Smooth muscle cell (in vitro differentiated cells): ENCODE data around the gene IFT57. TPM values are rescaled to one million over a fixed set of nuclear protein-coding genes. Genes with fewer than 3 reads are reported as not detected.

Experiments
- DNase-seq: peaks from one replicate; lab custom pipeline; 2025; ENCODE audit not compliant: unreplicated experiment; lab: John Stamatoyannopoulos, UW
- H2AFZ ChIP-seq: fragments of 200-600 bp; sonication (generic); 2 replicates; pipeline ENCODE4 v1.6.0; 2016; ENCODE audit warnings: antibody characterized with exemption, low read depth, mild to moderate bottlenecking
- H3F3A ChIP-seq: fragments of 200-600 bp; sonication (generic); 2 replicates; pipeline ENCODE4 v1.6.0; 2017; ENCODE audit warnings: antibody characterized with exemption, low read depth
- H3K27ac ChIP-seq: fragments of 200-600 bp; sonication (generic); 2 replicates; pipeline ENCODE4 v1.5.1; 2016; ENCODE audit warnings: low read depth, mild to moderate bottlenecking
- H3K27me3 ChIP-seq: fragments of 200-600 bp; sonication (generic); 2 replicates; pipeline ENCODE4 v1.6.1; 2016; ENCODE audit warnings: low read depth, mild to moderate bottlenecking
- H3K36me3 ChIP-seq: fragments of 200-600 bp; sonication (generic); 2 replicates; pipeline ENCODE4 v1.5.1; 2016; ENCODE audit warnings: low read depth
- H3K4me1 ChIP-seq: fragments of 200-600 bp; sonication (generic); 2 replicates; pipeline ENCODE4 v1.5.1; 2016; ENCODE audit warnings: low read depth
- H3K4me2 ChIP-seq: fragments of 200-600 bp; sonication (generic); 2 replicates; pipeline ENCODE4 v1.6.0; 2016; ENCODE audit warnings: mild to moderate bottlenecking
- H3K4me3 ChIP-seq: fragments of 200-600 bp; sonication (generic); 2 replicates; pipeline ENCODE4 v1.5.1; 2016; ENCODE audit warnings: mild to moderate bottlenecking
- H3K79me2 ChIP-seq: fragments of 200-600 bp; sonication (generic); 2 replicates; pipeline ENCODE4 v1.6.0; 2016; ENCODE audit warnings: low read depth, mild to moderate bottlenecking
- H3K9ac ChIP-seq: fragments of 200-600 bp; sonication (generic); 2 replicates; pipeline ENCODE4 v1.6.0; 2016; ENCODE audit warnings: low read depth
- H3K9me3 ChIP-seq: fragments of 200-600 bp; sonication (generic); replicated peaks from 2 replicates; pipeline ENCODE4 v1.5.1; 2016; ENCODE audit warnings: low read depth
- H4K20me1 ChIP-seq: fragments of 200-600 bp; sonication (generic); 2 replicates; pipeline ENCODE4 v1.6.0; 2016; ENCODE audit warnings: low read depth
- CTCF ChIP-seq: fragments of 200-600 bp; sonication (generic); IDR thresholded peaks from 2 replicates; pipeline ENCODE4 v1.5.1; 2017; ENCODE audit warnings: borderline replicate concordance, mild to moderate bottlenecking, antibody characterized with exemption; ENCODE audit not compliant: insufficient read depth, poor library complexity, severe bottlenecking
- WGBS: methylation state at CpG from one replicate; pipeline ENCODE4 v1.1.7; 2016; ENCODE audit warnings: low lambda C conversion rate; 5-methylcytosine and 5-hydroxymethylcytosine counted together
- polyA plus RNA-seq: library from polyadenylated mRNA; unstranded; fragments of >200 nt; fragmentation: Nextera tagmentation; extraction: Ambion mirVana; gene quantifications from 2 replicates; pipeline ENCODE4 v1.2.1, GENCODE V29; 2016
- total RNA-seq: library from RNA; depleted of rRNA; stranded (reverse); fragments of >200 nt; gene quantifications from 2 replicates; pipeline ENCODE4 v1.2.3, GENCODE V29; 2014

IFT57 gene
- total and polyA plus RNA-seq, 2 experiments from 2014 or later = 24.5 to 42.0 TPM

GRCh38 chr3:108145578-108145977, 76.6 kb downstream of the IFT57 start:
- DNase-seq = no peak
- no peaks in the 10 kb centered on the region for H4K20me1 ChIP-seq
- H3F3A ChIP-seq = no peaks in the 10 kb centered on the region
- TF ChIP-seq CTCF = no peak
- no peak overlapping the region for H3K9ac ChIP-seq
- H3K27me3 ChIP-seq = no peaks in the 10 kb centered on the region
- no peak overlapping the region for H3K27ac ChIP-seq
- no peaks in the 10 kb centered on the region for H3K4me1 ChIP-seq
- H2AFZ ChIP-seq = no peak overlapping the region
- no peak overlapping the region for H3K4me3 ChIP-seq
- no peaks in the 10 kb centered on the region for H3K36me3 ChIP-seq
- WGBS = 86% methylated on average over 1 of the region's 1 CpG
- H3K9me3 ChIP-seq = peaks cover 3% of the 10 kb centered on the region
- no peak overlapping the region for H3K4me2 ChIP-seq
- no peaks in the 10 kb centered on the region for H3K79me2 ChIP-seq

DNA sequence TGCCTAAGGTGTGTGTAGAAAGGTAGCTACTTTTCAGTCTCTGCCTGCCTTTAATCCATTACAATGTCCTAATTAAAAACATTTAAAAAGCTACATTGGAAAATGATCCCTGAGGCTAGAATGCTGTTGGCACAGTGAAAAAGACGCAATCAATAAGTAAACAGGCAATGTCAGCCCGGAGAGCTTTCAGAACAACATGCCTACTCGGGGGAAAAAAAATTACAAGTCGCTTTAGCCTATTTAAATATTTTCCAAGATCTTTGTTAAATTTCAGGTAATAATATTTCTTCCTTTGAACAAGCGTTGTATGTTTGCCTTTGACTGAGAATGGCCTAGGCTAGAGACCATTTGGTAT, 84.8 kb downstream of the IFT57 start:
- Histone ChIP-seq H3K4me2 (no peak overlapping the region), H3K4me1 (peaks cover 10% of the 10 kb centered on the region), H3K27me3 (no peaks in the 10 kb centered on the region), H3K79me2 (no peaks in the 10 kb centered on the region), H3K9me3 (no peaks in the 10 kb centered on the region), H3K27ac (no peak overlapping the region), H3K36me3 (no peaks in the 10 kb centered on the region), H2AFZ (no peak overlapping the region), H4K20me1 (no peaks in the 10 kb centered on the region), H3F3A (no peaks in the 10 kb centered on the region), H3K4me3 (no peak overlapping the region), H3K9ac (no peak overlapping the region)
- DNase-seq = no peak
- 95% methylated on average over 5 of the region's 5 CpGs for WGBS
- no peak for TF ChIP-seq CTCF

- H3K4me2 ChIP-seq = no peak overlapping the region
- WGBS = 88% methylated on average over 12 of the region's 13 CpGs
- H3K4me1 ChIP-seq = peaks cover 10% of the 10 kb centered on the region
- TF ChIP-seq CTCF = no peak
- H3K27ac ChIP-seq = no peak overlapping the region
- no peaks in the 10 kb centered on the region for H3F3A ChIP-seq
- H3K36me3 ChIP-seq = no peaks in the 10 kb centered on the region
- no peaks in the 10 kb centered on the region for H3K9me3 ChIP-seq
- DNase-seq = no peak
- H3K79me2 ChIP-seq = no peaks in the 10 kb centered on the region
- H4K20me1 ChIP-seq = no peaks in the 10 kb centered on the region
- H2AFZ ChIP-seq = no peak overlapping the region
- no peaks in the 10 kb centered on the region for H3K27me3 ChIP-seq
- no peak overlapping the region for H3K9ac ChIP-seq
- no peak overlapping the region for H3K4me3 ChIP-seq
Measured at GRCh38 chr3:108136561-108137459, 85.4 kb downstream of the IFT57 start.

DNA sequence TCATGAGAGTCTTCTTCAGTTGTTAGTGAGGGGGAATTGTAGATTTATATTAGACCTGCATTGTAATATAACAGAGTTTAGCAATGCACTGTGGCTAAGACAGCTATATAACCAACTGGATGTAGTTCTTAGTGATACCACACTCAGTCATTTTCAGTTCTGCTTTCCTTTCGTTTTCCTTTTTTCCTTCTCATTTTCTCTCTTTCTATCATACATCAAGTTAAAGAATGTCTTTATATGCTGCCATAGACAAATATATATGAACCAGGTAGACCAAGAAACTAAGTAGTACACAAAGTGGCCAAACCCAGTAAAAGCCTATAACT, 87.7 kb downstream of the IFT57 start:
- no peak overlapping the region for H3K27ac ChIP-seq
- H3K4me3 ChIP-seq = no peak overlapping the region
- no peak overlapping the region for H3K9ac ChIP-seq
- H3K79me2 ChIP-seq = no peaks in the 10 kb centered on the region
- DNase-seq = no peak
- no peaks in the 10 kb centered on the region for H3F3A ChIP-seq
- 87% methylated on average over 1 of the region's 1 CpG for WGBS
- H3K9me3 ChIP-seq = no peaks in the 10 kb centered on the region
- no peak overlapping the region for H2AFZ ChIP-seq
- H3K27me3 ChIP-seq = no peaks in the 10 kb centered on the region
- peaks cover 16% of the 10 kb centered on the region for H3K4me1 ChIP-seq
- H4K20me1 ChIP-seq = no peaks in the 10 kb centered on the region
- H3K36me3 ChIP-seq = no peaks in the 10 kb centered on the region
- H3K4me2 ChIP-seq = no peak overlapping the region
- TF ChIP-seq CTCF = no peak
